Testis (tissue), 2 donors: ENCODE measurements around the gene CEP55.

Experiments used
- POLR2A ChIP-seq: fragments of 450-650 bp; IDR thresholded peaks from one replicate; pipeline ENCODE4 v1.6.1; 2017; ENCODE audit warnings: antibody characterized with exemption, mild to moderate bottlenecking, moderate library complexity
- TF ChIP-seq, protein P1 (sequence below), 3 experiments: fragments of 450-650 bp in 2 of 3; fragments of 200-600 bp in 1 of 3; sonication (generic) in 1 of 3; IDR thresholded peaks; one replicate each; pipeline ENCODE4 v1.5.1; 2016 to 2019; ENCODE audit warnings: antibody characterized with exemption in 3 of 3, mild to moderate bottlenecking in 2 of 3, moderate library complexity in 1 of 3

- TF ChIP-seq, protein P1, sequence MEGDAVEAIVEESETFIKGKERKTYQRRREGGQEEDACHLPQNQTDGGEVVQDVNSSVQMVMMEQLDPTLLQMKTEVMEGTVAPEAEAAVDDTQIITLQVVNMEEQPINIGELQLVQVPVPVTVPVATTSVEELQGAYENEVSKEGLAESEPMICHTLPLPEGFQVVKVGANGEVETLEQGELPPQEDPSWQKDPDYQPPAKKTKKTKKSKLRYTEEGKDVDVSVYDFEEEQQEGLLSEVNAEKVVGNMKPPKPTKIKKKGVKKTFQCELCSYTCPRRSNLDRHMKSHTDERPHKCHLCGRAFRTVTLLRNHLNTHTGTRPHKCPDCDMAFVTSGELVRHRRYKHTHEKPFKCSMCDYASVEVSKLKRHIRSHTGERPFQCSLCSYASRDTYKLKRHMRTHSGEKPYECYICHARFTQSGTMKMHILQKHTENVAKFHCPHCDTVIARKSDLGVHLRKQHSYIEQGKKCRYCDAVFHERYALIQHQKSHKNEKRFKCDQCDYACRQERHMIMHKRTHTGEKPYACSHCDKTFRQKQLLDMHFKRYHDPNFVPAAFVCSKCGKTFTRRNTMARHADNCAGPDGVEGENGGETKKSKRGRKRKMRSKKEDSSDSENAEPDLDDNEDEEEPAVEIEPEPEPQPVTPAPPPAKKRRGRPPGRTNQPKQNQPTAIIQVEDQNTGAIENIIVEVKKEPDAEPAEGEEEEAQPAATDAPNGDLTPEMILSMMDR (IDR thresholded peaks at IDR 0.05) = no peak
- TF ChIP-seq POLR2A = no peak
Measured at GRCh38 chr10:93518531-93518930, 22.1 kb downstream of the CEP55 start.
